ENCODE results near the gene CYB5R2.

CYB5R2 gene

GRCh38 chr11:7636350-7636749 lies 37.0 kb downstream of the CYB5R2 start:
- H3K79me2 ChIP-seq (ENCODE audit: insufficient read depth, low read length), result no peaks in the 10 kb centered on the region
- H2AFZ ChIP-seq (ENCODE audit: low read length), result no peak overlapping the region
- H3K4me1 ChIP-seq (ENCODE audit: insufficient read depth, low read length, poor library complexity, severe bottlenecking), result no peaks in the 10 kb centered on the region
- H3K9me2 ChIP-seq (replicated peaks; ENCODE audit: low read depth, low read length), result no peaks in the 10 kb centered on the region
- H3K9me3 ChIP-seq (ENCODE audit: insufficient read depth, low read depth, low read length), result no peaks in the 10 kb centered on the region
- no peaks in the 10 kb centered on the region for H4K20me1 ChIP-seq (ENCODE audit: insufficient read depth, low read length, poor library complexity, severe bottlenecking)
- H3K4me2 ChIP-seq (ENCODE audit: low read depth, low read length, poor library complexity, severe bottlenecking), result no peak overlapping the region
- peaks cover 4% of the 10 kb centered on the region for H3K27me3 ChIP-seq (ENCODE audit: insufficient read depth, low read length, poor library complexity, severe bottlenecking)
- H3K9ac ChIP-seq (ENCODE audit: low read depth, low read length, poor library complexity, severe bottlenecking), result no peak overlapping the region
- no peak overlapping the region for H3K4me3 ChIP-seq (ENCODE audit: low read length, poor library complexity, severe bottlenecking)
- no peaks in the 10 kb centered on the region for H3K36me3 ChIP-seq (ENCODE audit: insufficient read depth, low read length)
- TF ChIP-seq, protein P1, sequence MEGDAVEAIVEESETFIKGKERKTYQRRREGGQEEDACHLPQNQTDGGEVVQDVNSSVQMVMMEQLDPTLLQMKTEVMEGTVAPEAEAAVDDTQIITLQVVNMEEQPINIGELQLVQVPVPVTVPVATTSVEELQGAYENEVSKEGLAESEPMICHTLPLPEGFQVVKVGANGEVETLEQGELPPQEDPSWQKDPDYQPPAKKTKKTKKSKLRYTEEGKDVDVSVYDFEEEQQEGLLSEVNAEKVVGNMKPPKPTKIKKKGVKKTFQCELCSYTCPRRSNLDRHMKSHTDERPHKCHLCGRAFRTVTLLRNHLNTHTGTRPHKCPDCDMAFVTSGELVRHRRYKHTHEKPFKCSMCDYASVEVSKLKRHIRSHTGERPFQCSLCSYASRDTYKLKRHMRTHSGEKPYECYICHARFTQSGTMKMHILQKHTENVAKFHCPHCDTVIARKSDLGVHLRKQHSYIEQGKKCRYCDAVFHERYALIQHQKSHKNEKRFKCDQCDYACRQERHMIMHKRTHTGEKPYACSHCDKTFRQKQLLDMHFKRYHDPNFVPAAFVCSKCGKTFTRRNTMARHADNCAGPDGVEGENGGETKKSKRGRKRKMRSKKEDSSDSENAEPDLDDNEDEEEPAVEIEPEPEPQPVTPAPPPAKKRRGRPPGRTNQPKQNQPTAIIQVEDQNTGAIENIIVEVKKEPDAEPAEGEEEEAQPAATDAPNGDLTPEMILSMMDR (conservative IDR thresholded peaks at IDR 0.05; ENCODE audit: low read length), result no peak
- no peak for TF ChIP-seq EZH2phosphoT487 (IDR thresholded peaks at IDR 0.05; ENCODE audit: borderline replicate concordance)
- H3F3A ChIP-seq (ENCODE audit: low read depth), result no peaks in the 10 kb centered on the region

- Histone ChIP-seq H3K36me3 (ENCODE audit: insufficient read depth, low read length) (no peaks in the 10 kb centered on the region), H3K4me1 (ENCODE audit: insufficient read depth, low read length, poor library complexity, severe bottlenecking) (no peaks in the 10 kb centered on the region), H3K4me2 (ENCODE audit: low read depth, low read length, poor library complexity, severe bottlenecking) (no peak overlapping the region), H3K9me3 (ENCODE audit: insufficient read depth, low read depth, low read length) (no peaks in the 10 kb centered on the region), H3K79me2 (ENCODE audit: insufficient read depth, low read length) (no peaks in the 10 kb centered on the region), H3K9ac (ENCODE audit: low read depth, low read length, poor library complexity, severe bottlenecking) (no peak overlapping the region), H2AFZ (ENCODE audit: low read length) (no peak overlapping the region), H4K20me1 (ENCODE audit: insufficient read depth, low read length, poor library complexity, severe bottlenecking) (no peaks in the 10 kb centered on the region), H3K9me2 (replicated peaks; ENCODE audit: low read depth, low read length) (no peaks in the 10 kb centered on the region), H3F3A (ENCODE audit: low read depth) (no peaks in the 10 kb centered on the region), H3K27me3 (ENCODE audit: insufficient read depth, low read length, poor library complexity, severe bottlenecking) (peaks cover 4% of the 10 kb centered on the region), H3K4me3 (ENCODE audit: low read length, poor library complexity, severe bottlenecking) (no peak overlapping the region)
- TF ChIP-seq EZH2phosphoT487 (IDR thresholded peaks at IDR 0.05; ENCODE audit: borderline replicate concordance), result no peak
- TF ChIP-seq, protein P1 (conservative IDR thresholded peaks at IDR 0.05; ENCODE audit: low read length), result no peak
Measured at GRCh38 chr11:7635708-7636107, 37.6 kb downstream of the CYB5R2 start.

DNA sequence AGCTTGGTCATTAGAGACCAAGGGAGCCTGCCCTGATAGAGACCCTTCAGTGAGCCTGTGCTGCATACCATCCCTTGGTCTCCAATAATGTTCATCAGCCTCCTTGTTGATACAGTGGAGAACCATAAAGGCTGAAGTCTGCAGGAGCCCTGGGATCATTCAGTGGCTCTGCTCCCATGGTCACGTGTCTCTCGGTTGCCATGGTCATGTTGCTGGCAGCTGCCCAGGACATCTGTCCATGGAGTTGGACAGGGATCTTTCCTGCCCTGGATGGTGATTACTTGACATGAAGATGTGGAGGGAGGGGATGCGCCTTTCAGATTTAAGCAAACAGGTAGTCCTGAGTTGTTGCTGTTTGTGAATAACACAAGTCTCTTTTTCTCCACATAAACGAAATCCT lies 38.2 kb downstream of the CYB5R2 start:
- TF ChIP-seq, protein P1 (conservative IDR thresholded peaks at IDR 0.05; ENCODE audit: low read length), result no peak
- no peak for TF ChIP-seq EZH2phosphoT487 (IDR thresholded peaks at IDR 0.05; ENCODE audit: borderline replicate concordance)
- H4K20me1 ChIP-seq (ENCODE audit: insufficient read depth, low read length, poor library complexity, severe bottlenecking), result no peaks in the 10 kb centered on the region
- H3K36me3 ChIP-seq (ENCODE audit: insufficient read depth, low read length), result no peaks in the 10 kb centered on the region
- H3K27me3 ChIP-seq (ENCODE audit: insufficient read depth, low read length, poor library complexity, severe bottlenecking), result peaks cover 4% of the 10 kb centered on the region
- H3K9me2 ChIP-seq (replicated peaks; ENCODE audit: low read depth, low read length), result no peaks in the 10 kb centered on the region
- no peak overlapping the region for H2AFZ ChIP-seq (ENCODE audit: low read length)
- H3K4me1 ChIP-seq (ENCODE audit: insufficient read depth, low read length, poor library complexity, severe bottlenecking), result no peaks in the 10 kb centered on the region
- no peak overlapping the region for H3K9ac ChIP-seq (ENCODE audit: low read depth, low read length, poor library complexity, severe bottlenecking)
- H3K4me3 ChIP-seq (ENCODE audit: low read length, poor library complexity, severe bottlenecking), result no peak overlapping the region
- H3K4me2 ChIP-seq (ENCODE audit: low read depth, low read length, poor library complexity, severe bottlenecking), result no peak overlapping the region
- H3F3A ChIP-seq (ENCODE audit: low read depth), result no peaks in the 10 kb centered on the region
- H3K79me2 ChIP-seq (ENCODE audit: insufficient read depth, low read length), result no peaks in the 10 kb centered on the region
- H3K9me3 ChIP-seq (ENCODE audit: insufficient read depth, low read depth, low read length), result no peaks in the 10 kb centered on the region

All from Loucy (cell line).